Activated naive CD4-positive, alpha-beta T cell (primary cell): Measurements from ENCODE around the gene IL17RE.

ENCODE experiments used
- DNase-seq, 4 experiments: peaks; one replicate each; lab custom pipeline; 2025; lab: John Stamatoyannopoulos, UW

The IL17RE gene

DNA sequence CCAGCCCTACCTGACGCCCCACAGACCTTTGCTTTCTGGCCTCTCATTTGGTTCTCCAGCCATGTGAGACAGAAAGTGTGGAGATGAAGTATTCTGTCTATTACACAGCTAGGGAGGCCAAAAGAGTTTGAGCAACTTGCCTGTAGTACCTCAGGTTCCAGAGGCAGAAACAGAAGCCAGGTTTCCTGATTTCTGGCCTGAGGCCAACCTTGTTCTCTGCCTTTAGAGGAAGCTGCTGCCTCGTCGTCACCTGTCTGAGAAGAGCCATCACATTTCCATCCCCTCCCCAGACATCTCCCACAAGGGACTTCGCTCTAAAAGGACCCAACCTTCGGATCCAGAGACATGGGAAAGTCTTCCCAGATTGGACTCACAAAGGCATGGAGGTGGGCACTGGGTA lies 3.8 kb downstream of the IL17RE start:
- no peak for DNase-seq

- DNase-seq = no peak
Observed at GRCh38 chr3:9908286-9908685, 5.6 kb downstream of the IL17RE start.

DNA sequence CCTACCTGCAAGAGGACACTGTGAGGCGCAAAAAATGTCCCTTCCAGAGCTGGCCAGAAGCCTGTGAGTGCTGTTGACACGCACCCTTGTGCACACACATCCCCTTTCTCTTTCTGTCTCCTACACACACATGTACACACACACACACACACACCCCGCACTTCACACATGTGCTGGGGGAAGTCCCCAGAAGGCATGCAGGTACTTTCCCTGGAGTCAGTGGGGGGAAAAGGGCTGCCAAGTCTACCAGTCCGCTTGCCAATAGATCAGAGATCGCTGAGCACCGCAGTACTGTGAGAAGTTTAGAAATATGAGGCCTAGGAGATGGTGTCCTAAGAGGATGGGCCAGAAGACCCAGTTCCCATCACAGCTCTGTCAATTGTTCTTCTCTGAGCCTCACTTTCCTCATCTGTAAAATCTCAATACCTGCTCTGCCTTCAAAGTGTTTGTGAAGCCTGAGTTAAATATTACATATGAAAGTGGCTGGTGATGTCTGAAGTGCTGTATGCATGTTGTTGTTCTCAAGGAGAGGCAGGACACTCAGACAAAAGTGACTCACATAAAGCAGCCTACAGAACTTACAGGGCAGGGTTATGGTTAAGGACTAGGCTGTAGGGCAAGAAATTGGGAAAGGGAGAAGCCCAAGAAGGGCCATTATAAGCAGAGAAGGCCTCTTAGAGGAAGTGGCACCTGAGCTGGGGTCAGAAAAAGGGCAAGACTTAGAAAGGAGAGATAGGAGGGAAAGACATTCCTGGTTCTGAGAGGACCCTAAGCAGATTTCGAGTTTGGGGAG lies 6.8 kb downstream of the IL17RE start:
- no peak for DNase-seq

DNA sequence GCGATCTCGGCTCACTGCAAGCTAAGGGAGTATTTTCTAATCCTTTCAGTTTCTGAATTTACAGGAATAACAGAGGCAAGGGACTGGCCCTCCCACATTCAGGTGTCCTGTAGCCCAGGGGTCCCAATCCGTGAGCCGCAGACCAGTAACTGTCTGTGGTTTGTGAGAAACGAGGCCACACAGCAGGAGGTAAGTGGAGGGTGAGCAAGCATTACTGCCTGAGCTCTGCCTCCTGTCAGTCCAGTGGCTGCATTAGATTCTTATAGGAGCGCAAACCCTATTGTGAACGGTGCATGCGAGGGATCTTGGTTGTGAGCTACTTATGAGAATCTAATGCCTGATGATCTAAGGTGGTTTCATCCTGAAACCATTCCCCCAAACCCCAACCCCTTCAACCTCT lies 9.2 kb downstream of the IL17RE start:
- DNase-seq = no peak

DNA sequence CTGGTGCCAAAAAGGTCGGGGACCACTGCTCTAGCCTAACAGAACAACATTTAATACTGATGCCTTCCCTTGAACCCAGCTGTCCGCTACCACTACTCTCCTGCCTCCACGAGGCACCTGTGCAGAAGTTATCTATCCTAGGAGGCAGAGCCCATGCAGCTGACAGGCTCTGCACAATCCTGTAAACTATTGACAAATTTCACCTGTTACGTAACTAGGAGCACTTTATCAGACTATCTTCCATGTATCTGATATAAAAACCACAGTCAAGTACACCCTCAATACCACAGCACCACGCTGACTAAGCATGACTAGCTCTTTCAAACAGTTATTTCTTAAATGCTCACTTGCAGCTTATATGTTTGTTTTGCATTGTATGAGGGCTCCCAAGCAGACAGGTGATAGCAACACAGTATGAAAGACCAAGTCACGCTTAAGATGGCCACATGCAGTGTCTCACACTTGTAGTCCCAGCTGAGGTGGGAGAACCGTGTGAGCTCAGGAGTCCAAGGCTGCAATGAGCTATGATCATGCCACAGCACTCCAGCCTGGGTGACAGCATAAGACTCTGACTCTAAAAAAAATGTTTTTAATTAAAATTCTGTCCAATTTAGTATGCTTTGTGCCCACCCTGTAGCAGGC lies 9.8 kb downstream of the IL17RE start:
- DNase-seq = no peak

DNA sequence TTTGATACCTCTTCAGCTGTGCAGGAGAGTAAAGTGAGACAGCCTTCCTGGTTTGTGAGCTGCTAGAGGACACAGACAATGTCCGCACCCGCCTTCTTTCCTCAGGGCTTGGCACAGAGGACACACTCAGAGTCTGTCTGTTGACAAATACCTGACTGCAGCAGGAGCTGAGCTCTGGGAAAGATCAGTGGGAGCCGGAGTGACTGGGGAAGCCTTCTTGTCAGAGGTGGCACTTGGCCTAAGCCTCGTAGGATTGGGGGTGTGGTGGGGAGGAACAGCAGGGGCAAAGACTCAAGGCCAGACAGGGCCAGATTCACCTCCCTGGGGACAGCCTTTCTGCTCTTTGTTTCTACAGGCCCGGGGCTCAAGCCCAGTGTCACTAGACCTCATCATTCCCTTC lies 11.0 kb downstream of the IL17RE start:
- no peak for DNase-seq

DNA sequence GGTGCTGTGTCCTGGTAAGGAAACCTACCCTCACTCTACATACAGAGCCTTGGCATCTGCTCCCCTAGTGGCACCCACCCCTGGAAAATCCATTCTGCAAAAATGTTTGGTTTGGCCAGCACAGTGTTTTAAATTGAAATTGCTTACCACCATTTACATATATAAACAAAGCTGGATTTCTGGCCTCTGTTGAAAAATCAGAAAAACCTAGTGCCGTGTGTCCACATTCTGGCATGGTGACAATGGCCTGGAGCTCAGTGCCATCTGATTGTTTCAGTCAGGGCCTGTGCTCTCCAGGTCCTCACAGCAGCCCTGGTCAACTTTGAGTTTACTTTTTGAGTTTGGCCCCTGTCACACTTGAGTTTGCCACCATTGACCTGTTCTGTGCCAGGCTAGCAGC lies 11.4 kb downstream of the IL17RE start:
- DNase-seq = no peak

- no peak for DNase-seq
Observed at GRCh38 chr3:9914559-9915253, 12.1 kb downstream of the IL17RE start.

DNA sequence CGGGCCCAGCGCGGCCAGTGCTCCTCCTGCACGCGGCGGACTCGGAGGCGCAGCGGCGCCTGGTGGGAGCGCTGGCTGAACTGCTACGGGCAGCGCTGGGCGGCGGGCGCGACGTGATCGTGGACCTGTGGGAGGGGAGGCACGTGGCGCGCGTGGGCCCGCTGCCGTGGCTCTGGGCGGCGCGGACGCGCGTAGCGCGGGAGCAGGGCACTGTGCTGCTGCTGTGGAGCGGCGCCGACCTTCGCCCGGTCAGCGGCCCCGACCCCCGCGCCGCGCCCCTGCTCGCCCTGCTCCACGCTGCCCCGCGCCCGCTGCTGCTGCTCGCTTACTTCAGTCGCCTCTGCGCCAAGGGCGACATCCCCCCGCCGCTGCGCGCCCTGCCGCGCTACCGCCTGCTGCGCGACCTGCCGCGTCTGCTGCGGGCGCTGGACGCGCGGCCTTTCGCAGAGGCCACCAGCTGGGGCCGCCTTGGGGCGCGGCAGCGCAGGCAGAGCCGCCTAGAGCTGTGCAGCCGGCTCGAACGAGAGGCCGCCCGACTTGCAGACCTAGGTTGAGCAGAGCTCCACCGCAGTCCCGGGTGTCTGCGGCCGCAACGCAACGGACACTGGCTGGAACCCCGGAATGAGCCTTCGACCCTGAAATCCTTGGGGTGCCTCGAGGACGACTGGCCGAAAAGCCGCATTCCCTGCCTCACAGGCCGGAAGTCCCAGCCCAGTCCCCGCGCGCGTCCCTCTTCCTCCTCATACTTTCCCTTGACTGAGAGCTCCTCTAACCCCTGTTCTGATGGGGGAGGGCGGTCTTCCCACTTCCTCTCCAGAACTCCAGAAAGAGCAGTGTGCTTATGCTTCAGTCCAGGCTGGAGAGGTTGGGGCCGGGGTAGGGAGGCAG lies 12.8 kb downstream of the IL17RE start:
- peak in 1 of 4 experiments; percentile 18 for DNase-seq

DNA sequence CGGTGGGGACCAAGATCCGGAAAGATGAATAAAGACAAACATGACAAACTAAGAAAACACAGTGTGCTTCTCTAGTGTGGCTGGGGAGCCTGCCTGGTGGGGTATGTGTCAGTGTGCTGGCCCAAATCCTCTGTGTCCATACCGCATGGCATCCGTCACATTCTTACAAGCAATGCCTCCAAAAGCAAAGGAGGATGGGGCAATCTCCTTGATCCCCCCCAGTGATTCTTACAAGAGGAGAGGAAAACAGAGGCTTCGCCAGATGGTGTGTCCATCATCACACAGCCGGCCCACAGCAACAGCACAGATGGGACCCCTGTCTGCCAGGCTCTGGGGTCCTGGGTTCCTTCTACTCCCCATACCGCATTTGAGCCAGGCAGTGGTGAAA lies 13.7 kb downstream of the IL17RE start:
- DNase-seq = no peak

DNA sequence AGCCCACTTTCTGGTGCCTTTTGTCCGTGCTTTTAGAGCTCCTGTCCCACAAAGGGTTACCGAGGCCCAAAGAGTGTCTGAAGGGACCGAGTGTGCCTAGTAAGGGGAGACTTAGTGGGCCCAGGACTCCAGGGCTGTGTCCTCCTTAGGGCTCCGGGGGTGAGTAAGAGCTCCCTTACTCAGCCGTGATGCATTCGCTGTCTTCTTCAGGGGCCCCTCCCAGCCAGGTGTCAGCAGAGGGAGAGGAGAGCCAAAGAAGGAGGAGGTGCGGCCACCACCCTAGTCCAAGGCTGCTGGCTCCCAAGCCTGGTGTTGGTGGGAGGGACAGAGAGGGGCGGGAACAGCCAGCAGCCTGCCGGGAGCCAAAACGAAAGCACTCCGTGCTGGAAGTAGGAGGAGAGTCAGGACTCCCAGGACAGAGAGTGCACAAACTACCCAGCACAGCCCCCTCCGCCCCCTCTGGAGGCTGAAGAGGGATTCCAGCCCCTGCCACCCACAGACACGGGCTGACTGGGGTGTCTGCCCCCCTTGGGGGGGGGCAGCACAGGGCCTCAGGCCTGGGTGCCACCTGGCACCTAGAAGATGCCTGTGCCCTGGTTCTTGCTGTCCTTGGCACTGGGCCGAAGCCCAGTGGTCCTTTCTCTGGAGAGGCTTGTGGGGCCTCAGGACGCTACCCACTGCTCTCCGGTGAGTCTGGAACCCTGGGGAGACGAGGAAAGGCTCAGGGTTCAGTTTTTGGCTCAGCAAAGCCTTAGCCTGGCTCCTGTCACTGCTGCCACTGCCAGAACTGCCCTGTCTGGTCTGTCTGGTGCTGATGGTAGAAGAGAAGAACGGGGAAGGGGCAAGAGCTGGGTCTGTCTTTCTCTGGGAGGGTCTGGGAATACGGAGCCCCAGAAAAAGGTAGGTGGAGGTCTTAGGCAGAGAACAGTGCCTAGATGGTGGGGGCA lies 14.4 kb downstream of the IL17RE start, which contains the start of gene IL17RC:
IL17RC (plus strand) TSS at position 365 of the 947 bp plus-strand sequence; CDS start at position 583, 218 bp downstream.
- DNase-seq = peak in 1 of 4 experiments; percentile 24

DNA sequence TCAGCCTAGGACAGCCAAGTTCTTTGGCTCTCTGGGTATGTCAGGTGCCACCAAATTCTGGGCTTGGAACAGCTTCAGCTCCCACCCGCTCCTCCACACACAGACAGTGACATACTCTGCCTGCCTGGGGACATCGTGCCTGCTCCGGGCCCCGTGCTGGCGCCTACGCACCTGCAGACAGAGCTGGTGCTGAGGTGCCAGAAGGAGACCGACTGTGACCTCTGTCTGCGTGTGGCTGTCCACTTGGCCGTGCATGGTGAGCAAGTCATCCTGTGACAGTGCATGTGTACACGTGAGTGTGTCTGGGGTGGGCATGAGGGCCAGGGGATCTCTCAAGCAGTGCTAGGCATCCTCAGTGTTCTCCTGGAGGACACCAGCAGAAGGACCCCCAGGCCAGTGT lies 15.2 kb downstream of the IL17RE start:
- no peak for DNase-seq

DNA sequence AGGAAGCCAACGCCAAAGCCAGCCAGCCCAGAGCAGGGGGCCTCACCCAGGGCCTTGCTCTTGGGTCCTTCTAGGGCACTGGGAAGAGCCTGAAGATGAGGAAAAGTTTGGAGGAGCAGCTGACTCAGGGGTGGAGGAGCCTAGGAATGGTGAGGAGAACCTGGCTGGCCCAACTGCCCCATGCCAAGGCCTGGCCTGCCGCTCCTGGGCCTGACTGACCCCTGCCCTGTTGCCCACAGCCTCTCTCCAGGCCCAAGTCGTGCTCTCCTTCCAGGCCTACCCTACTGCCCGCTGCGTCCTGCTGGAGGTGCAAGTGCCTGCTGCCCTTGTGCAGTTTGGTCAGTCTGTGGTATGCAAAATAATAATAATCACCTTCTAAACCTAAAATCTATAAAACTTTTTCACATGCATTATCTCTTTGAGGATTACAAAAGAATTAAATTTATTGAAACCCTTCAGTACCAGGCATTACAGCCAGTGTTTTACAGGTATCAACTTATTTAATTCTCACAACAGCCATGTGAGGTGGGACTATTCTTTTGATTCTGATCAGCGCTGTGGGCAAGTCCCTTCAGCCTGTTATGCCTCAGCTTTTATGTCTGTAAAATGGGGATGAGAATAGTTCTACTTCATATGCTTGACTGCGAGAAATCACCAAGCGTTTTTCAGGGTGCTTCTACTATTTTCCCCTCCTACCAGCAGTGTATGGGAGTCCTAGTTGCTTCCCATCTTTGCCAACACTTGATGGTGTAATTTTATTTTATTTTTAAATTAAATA lies 15.8 kb downstream of the IL17RE start:
- no peak for DNase-seq

- DNase-seq = no peak
Observed at GRCh38 chr3:9928158-9928557, 25.5 kb downstream of the IL17RE start.

GRCh38 chr3:9930804-9931418 lies 28.3 kb downstream of the IL17RE start:
- no peak for DNase-seq

GRCh38 chr3:9932535-9932842 lies 29.8 kb downstream of the IL17RE start:
- no peak for DNase-seq

- peak; percentile 73 to 84 (median 76) for DNase-seq
Observed at GRCh38 chr3:9932843-9933560, 30.4 kb downstream of the IL17RE start.

DNA sequence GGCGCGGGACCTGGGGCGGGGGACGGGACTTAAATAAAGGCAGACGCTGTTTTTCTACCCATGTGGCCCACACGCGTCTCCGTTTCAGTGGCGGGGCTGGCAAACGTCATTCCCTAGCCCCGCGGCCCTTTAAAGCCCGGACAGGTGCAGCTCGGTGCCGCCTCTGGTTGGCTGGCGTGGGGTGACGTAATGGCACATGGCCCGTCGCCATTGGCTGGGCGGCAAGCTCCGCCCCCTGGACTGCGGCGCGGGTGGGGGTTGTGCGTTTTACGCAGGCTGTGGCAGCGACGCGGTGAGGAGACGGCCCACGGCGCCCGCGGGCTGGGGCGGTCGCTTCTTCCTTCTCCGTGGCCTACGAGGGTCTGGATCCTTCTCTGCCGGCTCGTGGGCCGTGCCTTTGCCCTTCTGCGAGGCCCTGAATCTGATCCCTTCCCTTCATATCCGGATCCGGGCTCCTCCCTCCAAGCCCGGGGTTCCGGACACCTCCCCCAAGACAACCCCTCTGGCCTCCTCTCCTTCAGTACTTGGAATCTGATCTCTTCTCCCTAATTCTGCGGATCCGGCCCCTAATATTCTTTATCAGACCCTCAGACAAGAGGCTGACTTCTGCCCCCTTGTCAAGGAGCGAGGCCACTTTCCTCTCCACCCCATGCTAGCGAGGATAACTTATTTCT lies 31.1 kb downstream of the IL17RE start, which contains the start of gene CRELD1:
CRELD1 (plus strand) TSS at position 274 of the 674 bp plus-strand sequence. CDS start 605 bp downstream, outside the sequence.
- peak; percentile 86 to 97 (median 92) for DNase-seq
